SK-N-SH treated with all-trans-retinoic acid at 6 μM for 48 hours (cell line): ENCODE measurements around the gene KIAA1755.

Experiments
- ARNTL ChIP-seq: fragments of 450-650 bp; formaldehyde crosslinking; IDR thresholded peaks from 2 replicates; pipeline ENCODE4 v1.5.0; 2020; ENCODE audit warnings: low read depth, mild to moderate bottlenecking, moderate library complexity, borderline replicate concordance
- TSHZ2 ChIP-seq: fragments of 250-450 bp; sonication (Bioruptor Pico); IDR thresholded peaks from 2 replicates; pipeline ENCODE4 v1.5.0; 2020; ENCODE audit warnings: mild to moderate bottlenecking, moderate library complexity
- ZFP3 ChIP-seq: fragments of 250-450 bp; sonication (Bioruptor Pico); IDR thresholded peaks from 2 replicates; pipeline ENCODE4 v1.5.0; 2020; ENCODE audit warnings: mild to moderate bottlenecking, moderate library complexity

- TF ChIP-seq TSHZ2 (CRISPR knock-in tag) = no peak
- TF ChIP-seq ZFP3 (CRISPR knock-in tag) = no peak
- TF ChIP-seq ARNTL (CRISPR knock-in tag) = no peak
Observed at GRCh38 chr20:38272961-38273360, 12.4 kb upstream of the KIAA1755 start.
